ENCODE data around the gene CCR7.

The CCR7 gene

DNA sequence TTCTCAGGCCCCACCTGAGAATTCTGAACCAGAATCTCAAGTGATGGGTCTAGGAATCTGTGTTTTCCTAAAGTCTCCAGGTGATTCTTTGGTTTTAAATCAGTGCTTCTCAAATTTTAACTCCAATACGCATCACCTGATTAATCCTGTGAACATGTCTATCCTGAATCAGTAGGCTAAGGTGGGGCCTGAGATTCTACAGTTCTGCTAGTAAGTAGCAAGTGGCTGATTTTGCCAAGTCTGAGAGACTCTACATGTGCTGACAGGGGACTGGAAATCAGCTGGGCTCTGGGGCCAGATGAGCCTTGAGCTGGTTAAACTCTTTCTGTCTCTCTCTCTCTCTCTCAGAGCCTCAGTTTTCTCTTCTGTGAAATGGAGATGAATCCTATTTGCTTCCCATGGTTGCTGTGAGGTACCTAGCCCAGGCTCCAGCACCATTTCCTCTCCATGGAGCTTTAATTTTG, 9.0 kb downstream of the CCR7 start:
- no peak overlapping the region for H3K4me3 ChIP-seq (ENCODE audit: low read depth, low read length)
- no peak for DNase-seq (ENCODE audit: low read depth, low spot score)
- TF ChIP-seq, protein P1, sequence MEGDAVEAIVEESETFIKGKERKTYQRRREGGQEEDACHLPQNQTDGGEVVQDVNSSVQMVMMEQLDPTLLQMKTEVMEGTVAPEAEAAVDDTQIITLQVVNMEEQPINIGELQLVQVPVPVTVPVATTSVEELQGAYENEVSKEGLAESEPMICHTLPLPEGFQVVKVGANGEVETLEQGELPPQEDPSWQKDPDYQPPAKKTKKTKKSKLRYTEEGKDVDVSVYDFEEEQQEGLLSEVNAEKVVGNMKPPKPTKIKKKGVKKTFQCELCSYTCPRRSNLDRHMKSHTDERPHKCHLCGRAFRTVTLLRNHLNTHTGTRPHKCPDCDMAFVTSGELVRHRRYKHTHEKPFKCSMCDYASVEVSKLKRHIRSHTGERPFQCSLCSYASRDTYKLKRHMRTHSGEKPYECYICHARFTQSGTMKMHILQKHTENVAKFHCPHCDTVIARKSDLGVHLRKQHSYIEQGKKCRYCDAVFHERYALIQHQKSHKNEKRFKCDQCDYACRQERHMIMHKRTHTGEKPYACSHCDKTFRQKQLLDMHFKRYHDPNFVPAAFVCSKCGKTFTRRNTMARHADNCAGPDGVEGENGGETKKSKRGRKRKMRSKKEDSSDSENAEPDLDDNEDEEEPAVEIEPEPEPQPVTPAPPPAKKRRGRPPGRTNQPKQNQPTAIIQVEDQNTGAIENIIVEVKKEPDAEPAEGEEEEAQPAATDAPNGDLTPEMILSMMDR (IDR thresholded peaks at IDR 0.05; ENCODE audit: insufficient read depth, low read length, missing control alignments): no peak
- ChIA-PET POLR2A (no interaction called here), CTCF (interaction anchor here (0.8 to 29.3 kb wide), 13 partner anchors 2 to 248 kb away, joined by 3 to 562 read pairs (median 4); partner anchors contain the start of genes CCR7 and GJD3)

DNA sequence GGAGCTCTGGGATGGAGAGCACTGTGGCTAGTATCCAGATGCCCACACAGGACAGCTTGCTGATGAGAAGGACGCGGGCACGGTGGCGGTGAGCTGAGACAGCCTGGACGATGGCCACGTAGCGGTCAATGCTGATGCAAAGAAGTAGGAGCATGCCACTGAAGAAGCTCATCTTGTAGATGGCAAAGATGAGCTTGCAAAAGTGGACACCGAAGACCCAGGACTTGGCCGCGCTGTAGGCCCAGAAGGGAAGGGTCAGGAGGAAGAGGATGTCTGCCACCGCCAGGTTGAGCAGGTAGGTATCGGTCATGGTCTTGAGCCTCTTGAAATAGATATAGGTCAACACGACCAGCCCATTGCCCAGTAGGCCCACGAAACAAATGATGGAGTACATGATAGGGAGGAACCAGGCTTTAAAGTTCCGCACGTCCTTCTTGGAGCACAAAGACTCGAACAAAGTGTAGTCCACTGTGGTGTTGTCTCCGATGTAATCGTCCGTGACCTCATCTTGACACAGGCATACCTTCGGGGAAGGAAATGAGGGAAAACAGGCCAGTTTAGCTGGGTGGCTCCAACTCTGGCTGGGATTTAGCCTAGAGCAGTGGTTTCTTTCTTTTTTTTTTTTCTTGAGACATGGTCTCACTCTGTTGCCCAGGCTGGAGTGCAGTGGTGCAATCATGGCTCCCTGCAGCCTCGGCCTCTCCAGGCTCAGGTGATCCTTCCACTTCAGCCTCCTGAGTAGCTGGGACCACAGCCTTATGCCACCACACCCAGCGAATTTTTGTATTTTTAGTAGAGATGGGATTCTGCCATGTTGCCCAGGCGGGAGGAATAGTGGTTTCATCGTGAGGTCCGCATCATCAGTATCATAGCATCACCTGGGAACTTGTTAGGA, 9.7 kb downstream of the CCR7 start:
- no peak for DNase-seq (ENCODE audit: low read depth, low spot score)
- ChIA-PET POLR2A (interaction anchor here (0.5 kb wide), 1 partner anchor 155 kb away, joined by 3 read pairs; no protein-coding TSS in a partner anchor), CTCF (interaction anchor here (0.8 to 29.3 kb wide), 14 partner anchors 3 to 248 kb away, joined by 3 to 562 read pairs (median 5); partner anchors contain the start of genes CCR7 and GJD3)
- TF ChIP-seq, protein P1 (IDR thresholded peaks at IDR 0.05; ENCODE audit: insufficient read depth, low read length, missing control alignments): no peak
- no peak overlapping the region for H3K4me3 ChIP-seq (ENCODE audit: low read depth, low read length)

DNA sequence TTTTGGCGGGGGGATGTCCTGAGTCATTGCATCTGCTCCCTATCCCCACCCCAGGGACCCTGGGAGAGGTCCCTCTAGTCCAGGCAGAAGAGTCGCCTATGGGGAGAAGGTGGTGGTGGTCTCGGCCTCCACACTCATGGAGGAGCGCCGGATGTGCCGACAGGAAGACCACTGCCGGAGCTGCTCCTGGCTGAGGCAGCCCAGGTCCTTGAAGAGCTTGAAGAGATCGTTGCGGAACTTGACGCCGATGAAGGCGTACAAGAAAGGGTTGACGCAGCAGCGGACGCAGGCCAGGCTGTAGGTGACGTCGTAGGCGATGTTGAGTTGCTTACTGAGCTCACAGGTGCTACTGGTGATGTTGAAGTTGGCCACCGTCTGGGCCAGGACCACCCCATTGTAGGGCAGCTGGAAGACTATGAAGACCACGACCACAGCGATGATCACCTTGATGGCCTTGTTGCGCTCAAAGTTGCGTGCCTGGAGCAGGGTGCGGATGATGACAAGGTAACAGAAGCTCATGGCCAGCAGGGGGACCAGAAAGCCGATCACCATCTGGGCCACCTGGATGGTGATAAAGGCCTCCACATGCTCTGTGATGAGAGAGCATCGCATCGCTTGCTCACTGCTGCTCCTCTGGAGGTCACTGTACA, 10.5 kb downstream of the CCR7 start:
- TF ChIP-seq, protein P1 (IDR thresholded peaks at IDR 0.05; ENCODE audit: insufficient read depth, low read length, missing control alignments): no peak
- no peak overlapping the region for H3K4me3 ChIP-seq (ENCODE audit: low read depth, low read length)
- ChIA-PET POLR2A (interaction anchor here (0.5 to 1.3 kb wide), 2 partner anchors 22 to 154 kb away, joined by 3 to 9 read pairs; no protein-coding TSS in a partner anchor), CTCF (interaction anchor here (1.1 to 29.3 kb wide), 10 partner anchors 4 to 248 kb away, joined by 3 to 562 read pairs (median 7); partner anchors contain the start of genes CCR7, GJD3 and IGFBP4)
- no peak for DNase-seq (ENCODE audit: low read depth, low spot score)

DNA sequence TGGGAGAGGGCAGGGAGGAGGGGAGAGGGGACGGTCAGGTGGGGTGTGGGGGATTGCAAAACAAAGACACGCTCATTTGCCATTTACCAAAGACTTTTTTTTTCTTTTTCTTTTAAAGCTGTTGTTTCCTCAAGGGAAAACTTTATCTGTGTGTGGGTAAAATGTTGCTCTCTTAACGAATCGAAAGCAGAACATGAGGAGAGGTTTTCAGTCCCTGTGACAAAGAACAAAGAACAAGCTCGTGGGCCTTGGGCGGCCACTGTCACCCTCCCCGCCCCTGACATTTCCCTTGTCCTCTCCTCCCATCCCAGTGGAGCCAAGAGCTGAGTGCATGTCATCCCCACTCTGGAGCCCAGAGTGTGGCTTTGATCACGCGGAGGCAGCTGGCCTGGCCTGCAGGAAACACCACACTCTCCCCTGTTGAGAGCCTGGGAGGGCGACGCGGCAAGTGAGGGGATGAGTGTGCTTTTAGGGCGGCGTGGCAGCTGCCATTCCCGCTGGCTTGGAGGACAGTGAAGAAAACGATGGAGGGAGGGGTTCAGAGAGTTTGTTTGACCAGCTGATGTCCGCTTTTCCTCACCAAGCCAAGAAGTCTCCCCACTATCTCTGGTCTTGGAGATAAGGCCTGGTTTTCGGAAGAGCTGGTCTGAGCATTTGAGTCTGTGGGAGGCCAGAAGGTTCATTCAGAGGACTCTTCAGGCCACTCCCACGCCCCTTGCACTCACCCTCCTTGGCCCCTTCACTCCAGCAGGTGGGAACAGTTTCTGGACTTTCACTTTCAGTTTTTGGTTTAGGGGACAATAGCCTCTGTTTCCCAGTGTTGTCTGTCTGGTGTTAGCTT, 11.4 kb downstream of the CCR7 start:
- POLR2A ChIA-PET: interaction anchor here (1.3 kb wide), 1 partner anchor 21 kb away, joined by 9 read pairs; no protein-coding TSS in a partner anchor
- H3K4me3 ChIP-seq (ENCODE audit: low read depth, low read length): no peak overlapping the region
- no peak for DNase-seq (ENCODE audit: low read depth, low spot score)
- TF ChIP-seq, protein P1 (IDR thresholded peaks at IDR 0.05; ENCODE audit: insufficient read depth, low read length, missing control alignments): no peak
- CTCF ChIA-PET: interaction anchor here (1.1 to 29.3 kb wide), 11 partner anchors 4 to 247 kb away, joined by 3 to 562 read pairs (median 5); partner anchors contain the start of genes CCR7, GJD3 and IGFBP4

DNA sequence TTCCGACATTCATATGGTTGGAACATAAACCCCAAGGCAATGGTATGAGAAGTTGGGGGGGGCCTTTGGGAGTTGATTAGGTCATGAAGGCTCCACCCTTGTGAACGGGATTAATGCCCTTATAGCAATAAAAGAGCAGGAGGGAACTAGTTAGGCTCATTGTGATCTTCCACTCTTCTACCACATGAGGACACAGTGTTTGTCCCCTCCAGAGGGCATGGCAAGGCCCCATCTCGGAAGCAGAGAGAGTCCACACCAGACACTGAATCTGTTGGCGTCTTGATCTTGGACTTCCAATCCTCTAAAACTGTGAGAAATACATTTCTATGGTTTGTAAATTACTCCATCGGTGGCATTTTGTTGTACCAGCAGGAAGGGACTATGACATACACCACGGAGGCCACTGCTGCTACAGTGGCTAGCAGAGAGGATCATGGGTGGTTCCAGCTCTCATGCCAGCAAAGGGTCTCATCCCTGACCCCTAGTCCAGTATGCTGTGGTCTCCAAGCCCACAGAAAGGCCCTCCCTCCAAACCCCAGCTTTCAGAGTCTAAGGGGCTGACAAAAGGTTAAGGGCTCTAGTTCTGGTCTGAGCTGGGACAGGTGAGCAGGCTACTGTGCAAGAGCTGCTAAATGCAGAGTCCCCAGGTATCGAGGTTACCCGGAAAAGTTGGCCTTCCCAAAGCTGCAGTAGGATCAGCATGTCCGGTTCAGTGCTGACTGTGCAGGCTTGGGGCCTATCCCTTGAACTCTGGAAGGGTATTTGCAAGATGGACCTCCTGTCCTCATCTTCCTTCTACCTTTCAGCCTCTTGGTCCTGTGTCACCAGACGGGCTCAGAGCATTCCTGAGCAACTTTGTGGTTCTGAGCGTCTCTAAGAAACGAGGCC, 12.2 kb downstream of the CCR7 start:
- H3K4me3 ChIP-seq (ENCODE audit: low read depth, low read length): no peak overlapping the region
- no peak for DNase-seq (ENCODE audit: low read depth, low spot score)
- POLR2A ChIA-PET: interaction anchor here (0.7 to 2.2 kb wide), 4 partner anchors 11 to 105 kb away, joined by 3 to 7 read pairs (median 6); no protein-coding TSS in a partner anchor
- TF ChIP-seq, protein P1 (IDR thresholded peaks at IDR 0.05; ENCODE audit: insufficient read depth, low read length, missing control alignments): no peak
- CTCF ChIA-PET: interaction anchor here (1.1 to 29.3 kb wide), 11 partner anchors 5 to 193 kb away, joined by 3 to 562 read pairs (median 7); partner anchors contain the start of genes CCR7, GJD3 and IGFBP4

Data from AG04449 (cell line).